H1 (cell line): ENCODE measurements around the gene NDUFAB1. TPM values are rescaled to one million over a fixed set of nuclear protein-coding genes. Genes with fewer than 3 reads are reported as not detected.

Experiments used
- BRCA1 ChIP-seq: IDR thresholded peaks from 2 replicates; pipeline ENCODE4 v1.6.1; 2012; ENCODE audit warnings: low read depth, low read length, improper control_type of control experiment
- CHD1 ChIP-seq: IDR thresholded peaks from 2 replicates; pipeline ENCODE4 v1.6.1; 2012; ENCODE audit warnings: low read depth, low read length, improper control_type of control experiment
- CTBP2 ChIP-seq: IDR thresholded peaks from 2 replicates; pipeline ENCODE4 v1.7.0; 2011; ENCODE audit warnings: borderline replicate concordance, mild to moderate bottlenecking, moderate library complexity, mixed read lengths, low read length; ENCODE audit not compliant: insufficient read depth, insufficient read length
- JUN ChIP-seq: IDR thresholded peaks from 2 replicates; pipeline ENCODE4 v1.6.1; 2011; ENCODE audit warnings: low read depth, mild to moderate bottlenecking, improper control_type of control experiment, low read length
- KDM1A ChIP-seq: fragments of 200-600, 300-600 bp; sonication (generic); IDR thresholded peaks from 2 replicates; pipeline ENCODE4 v1.7.1; 2016; ENCODE audit warnings: mild to moderate bottlenecking, low read length, borderline replicate concordance
- polyA plus RNA-seq, 7 experiments: library from polyadenylated mRNA; depleted of rRNA in 3 of 7; stranded (reverse) in 5 of 7; unstranded in 2 of 7; fragments of >200 nt in 5 of 7; fragments of 200-250 nt in 2 of 7; gene quantifications; 1 replicate in 5 of 7; 2 replicates in 1 of 7; 4 replicates in 1 of 7; pipeline versions ENCODE4 v1.2.1 to v1.2.3, GENCODE V29; 2011 to 2013; ENCODE audit warnings: missing spikeins in 2 of 7, mixed read lengths in 2 of 7
- total RNA-seq: library from RNA; stranded (reverse); fragmentation: NEBNext Ultra II Directional; extraction: Animal tissue kit (Norgen Biotek cat#: 25700); gene quantifications from 2 replicates; pipeline ENCODE4 v1.2.1, GENCODE V29; 2021
- TF ChIP-seq, protein P1 (sequence below): IDR thresholded peaks from 2 replicates; pipeline ENCODE4 v1.6.1; 2011; ENCODE audit warnings: low read length, improper control_type of control experiment

Gene NDUFAB1
- total and polyA plus RNA-seq, 2 of the 8 experiments (the other 6 are each of a cell fraction or from before 2014, with no cell fraction given): 135 to 294 TPM

DNA sequence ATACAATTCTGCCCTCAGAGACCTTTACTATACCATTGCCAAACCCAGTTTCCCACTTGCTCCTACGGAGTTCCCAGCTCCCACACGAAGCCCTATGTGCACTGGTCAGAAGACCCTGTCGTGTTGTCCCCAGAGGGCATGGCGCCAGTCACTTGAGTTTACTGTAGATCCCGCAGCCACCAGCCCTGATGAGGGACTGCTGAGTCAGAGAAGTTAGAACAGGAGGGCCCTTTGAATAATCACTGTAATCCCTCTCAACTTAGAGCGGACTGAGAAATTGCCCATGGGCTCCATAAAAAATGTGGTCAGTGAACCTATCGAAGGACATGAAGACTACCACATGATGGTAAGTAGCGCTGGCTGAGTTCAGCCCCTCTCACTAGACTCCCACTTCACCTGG is 29.4 kb downstream of the NDUFAB1 start (continued):
- TF ChIP-seq CTBP2 (no peak), JUN (no peak), BRCA1 (no peak), CHD1 (no peak), KDM1A (no peak)
- TF ChIP-seq, protein P1, sequence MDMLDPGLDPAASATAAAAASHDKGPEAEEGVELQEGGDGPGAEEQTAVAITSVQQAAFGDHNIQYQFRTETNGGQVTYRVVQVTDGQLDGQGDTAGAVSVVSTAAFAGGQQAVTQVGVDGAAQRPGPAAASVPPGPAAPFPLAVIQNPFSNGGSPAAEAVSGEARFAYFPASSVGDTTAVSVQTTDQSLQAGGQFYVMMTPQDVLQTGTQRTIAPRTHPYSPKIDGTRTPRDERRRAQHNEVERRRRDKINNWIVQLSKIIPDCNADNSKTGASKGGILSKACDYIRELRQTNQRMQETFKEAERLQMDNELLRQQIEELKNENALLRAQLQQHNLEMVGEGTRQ: no peak
